ENCODE results near the gene TMED9. TPM values are rescaled to one million over a fixed set of nuclear protein-coding genes. Genes with fewer than 3 reads are reported as not detected.
"Not testable (repeated sequence)": the region's sequence is repeated elsewhere in the genome, so short reads cannot be mapped to it uniquely, and the experiment has no call there.

The TMED9 gene
- polyA plus RNA-seq, 3 donors from 2014 or later: 172 to 231 (median 178) TPM

DNA sequence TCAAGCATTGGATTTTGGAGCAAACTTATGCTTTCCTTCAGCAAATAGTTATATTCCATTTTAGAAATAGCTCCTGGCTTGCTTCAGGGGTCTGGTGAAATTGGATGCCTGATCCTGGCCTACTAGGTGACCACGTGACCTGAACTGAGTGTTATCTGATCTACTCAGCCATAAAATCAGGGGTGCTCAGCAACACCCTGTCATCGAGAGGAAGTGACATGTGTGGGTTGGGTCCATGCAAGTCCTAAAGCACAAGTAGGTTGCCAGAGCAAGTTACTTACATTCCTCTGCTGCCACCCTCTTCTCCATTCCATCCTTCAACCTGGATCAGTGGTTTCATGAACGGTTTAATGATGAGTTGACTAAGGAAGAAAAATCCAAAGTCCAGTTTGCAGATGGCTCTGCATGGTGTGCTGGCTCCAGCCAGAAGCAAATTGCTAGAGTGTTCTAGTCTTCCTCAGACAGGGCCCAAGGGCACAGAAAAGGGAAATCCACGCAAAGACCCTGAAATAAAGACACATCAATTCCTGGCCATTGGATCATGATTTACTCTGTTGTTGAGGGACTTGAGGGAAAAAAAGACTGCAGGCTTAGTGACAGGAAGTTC lies 34.9 kb upstream of the TMED9 start:
- Mint-ChIP-seq H3K4me3 (no peak overlapping the region), H3K27me3 (ENCODE audit: low read depth in 3 of 3) (peaks cover 0 to 3% (median 1%) of the 10 kb centered on the region in 3 donors), H3K9me3 (no peaks in the 10 kb centered on the region), H3K36me3 (no peaks in the 10 kb centered on the region), H3K4me1 (peaks cover 24 to 25% of the 10 kb centered on the region in 2 donors), H3K27ac (no peak overlapping the region)
- DNase-seq: no peak

DNA sequence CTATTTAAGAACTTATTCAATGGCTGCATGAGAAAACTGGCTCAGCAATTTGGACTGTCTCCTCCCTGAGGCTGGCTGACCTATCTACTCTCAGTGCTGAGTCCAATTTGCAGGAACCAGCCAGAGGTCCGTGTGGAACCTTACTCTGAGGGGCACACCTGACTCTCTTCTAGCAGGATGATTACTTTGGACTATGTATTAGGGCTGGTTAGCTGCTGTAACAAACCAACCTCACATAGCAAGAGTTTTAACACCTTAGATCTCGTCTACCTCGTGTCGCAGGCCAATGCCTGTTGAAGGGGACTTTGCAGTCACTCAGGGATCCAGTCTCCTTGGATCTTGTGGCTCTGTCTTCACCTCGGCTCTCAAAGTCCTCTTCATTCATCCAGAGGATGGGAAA lies 34.2 kb upstream of the TMED9 start:
- no peak overlapping the region for H3K27ac Mint-ChIP-seq
- no peak for DNase-seq
- H3K9me3 Mint-ChIP-seq: no peaks in the 10 kb centered on the region
- peaks cover 0 to 3% (median 1%) of the 10 kb centered on the region in 3 donors for H3K27me3 Mint-ChIP-seq (ENCODE audit: low read depth in 3 of 3)
- peaks cover 18 to 19% of the 10 kb centered on the region in 2 donors for H3K4me1 Mint-ChIP-seq
- no peak overlapping the region for H3K4me3 Mint-ChIP-seq
- no peaks in the 10 kb centered on the region for H3K36me3 Mint-ChIP-seq

DNA sequence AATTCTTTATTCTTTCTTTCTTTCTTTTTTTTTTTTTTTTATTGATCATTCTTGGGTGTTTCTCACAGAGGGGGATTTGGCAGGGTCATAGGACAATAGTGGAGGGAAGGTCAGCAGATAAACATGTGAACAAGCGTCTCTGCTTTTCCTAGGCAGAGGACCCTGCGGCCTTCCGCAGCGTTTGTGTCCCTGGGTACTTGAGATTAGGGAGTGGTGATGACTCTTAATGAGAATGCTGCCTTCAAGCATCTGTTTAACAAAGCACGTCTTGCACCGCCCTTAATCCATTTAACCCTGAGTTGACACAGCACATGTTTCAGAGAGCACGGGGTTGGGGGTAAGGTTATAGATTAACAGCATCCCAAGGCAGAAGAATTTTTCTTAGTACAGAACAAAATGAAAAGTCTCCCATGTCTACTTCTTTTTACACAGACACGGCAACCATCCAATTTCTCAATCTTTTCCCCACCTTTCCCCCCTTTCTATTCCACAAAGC lies 32.5 kb upstream of the TMED9 start:
- not testable (repeated sequence) for H3K4me3 Mint-ChIP-seq; H3K36me3 Mint-ChIP-seq; H3K27ac Mint-ChIP-seq; DNase-seq; H3K27me3 Mint-ChIP-seq (ENCODE audit: low read depth in 3 of 3); H3K9me3 Mint-ChIP-seq; H3K4me1 Mint-ChIP-seq

- Mint-ChIP-seq H3K36me3 (no peaks in the 10 kb centered on the region), H3K27me3 (ENCODE audit: low read depth in 3 of 3) (peaks cover 5 to 7% (median 6%) of the 10 kb centered on the region in 3 donors), H3K9me3 (no peaks in the 10 kb centered on the region), H3K4me3 (no peak overlapping the region), H3K4me1 (no peaks in the 10 kb centered on the region), H3K27ac (no peak overlapping the region)
- no peak for DNase-seq
These were observed 27.0 kb upstream of the TMED9 start for GRCh38 chr5:177565046-177565445.

- Mint-ChIP-seq H3K27ac (no peak overlapping the region), H3K27me3 (ENCODE audit: low read depth in 3 of 3) (peaks cover 6 to 8% (median 7%) of the 10 kb centered on the region in 3 donors), H3K4me3 (no peak overlapping the region), H3K9me3 (no peaks in the 10 kb centered on the region), H3K4me1 (no peaks in the 10 kb centered on the region), H3K36me3 (no peaks in the 10 kb centered on the region)
- no peak for DNase-seq
These were observed 23.7 kb upstream of the TMED9 start for GRCh38 chr5:177568326-177568725.

DNA sequence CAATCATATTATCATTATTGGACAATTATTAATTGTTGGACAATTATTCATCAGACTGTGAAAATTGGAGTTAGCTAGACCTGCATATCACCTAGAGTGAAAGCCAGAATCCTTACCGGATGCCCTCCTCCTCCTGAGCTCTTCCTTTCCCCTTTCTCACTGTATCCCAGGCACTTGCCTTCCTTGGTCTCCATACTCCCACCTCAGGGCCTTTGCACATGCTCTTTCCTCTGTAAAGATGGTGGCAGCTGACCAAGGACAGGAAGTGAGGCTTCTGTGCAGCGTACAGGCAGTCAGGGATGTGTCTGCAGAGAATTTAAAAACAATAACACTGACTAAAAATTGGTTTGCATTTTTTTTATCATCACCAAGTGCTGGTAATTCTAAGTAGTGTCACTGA lies 22.1 kb upstream of the TMED9 start:
- Mint-ChIP-seq H3K27ac (no peak overlapping the region), H3K9me3 (no peaks in the 10 kb centered on the region), H3K4me1 (no peaks in the 10 kb centered on the region), H3K36me3 (no peaks in the 10 kb centered on the region), H3K4me3 (no peak overlapping the region), H3K27me3 (ENCODE audit: low read depth in 3 of 3) (peaks cover 4 to 9% (median 6%) of the 10 kb centered on the region in 3 donors)
- DNase-seq: no peak

- H3K27me3 Mint-ChIP-seq (ENCODE audit: low read depth in 3 of 3): peaks cover 3 to 6% (median 4%) of the 10 kb centered on the region in 3 donors
- H3K27ac Mint-ChIP-seq: no peak overlapping the region
- no peaks in the 10 kb centered on the region for H3K9me3 Mint-ChIP-seq
- H3K4me3 Mint-ChIP-seq: no peak overlapping the region
- no peak for DNase-seq
- H3K36me3 Mint-ChIP-seq: no peaks in the 10 kb centered on the region
- H3K4me1 Mint-ChIP-seq: no peaks in the 10 kb centered on the region
These were observed 16.5 kb upstream of the TMED9 start for GRCh38 chr5:177575488-177575887.

DNA sequence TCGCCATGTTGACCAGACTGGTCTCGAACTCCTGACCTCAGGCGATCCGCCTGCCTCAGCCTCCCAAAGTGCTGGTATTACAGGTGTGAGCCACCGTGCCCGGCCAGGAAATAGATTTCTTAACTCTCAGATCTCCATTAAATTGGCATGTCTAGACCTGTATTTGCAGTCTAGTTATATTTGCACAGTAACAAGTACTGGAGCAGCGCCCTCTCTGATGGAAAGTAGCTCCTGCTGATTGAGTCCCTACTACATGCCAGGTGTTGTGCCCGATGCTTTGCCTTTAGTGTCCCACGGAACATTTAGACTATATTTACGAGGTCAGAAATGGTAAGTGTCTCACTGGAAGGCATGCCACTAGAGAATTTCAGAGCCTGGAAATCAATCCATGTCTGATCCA lies 15.8 kb upstream of the TMED9 start:
- H3K27ac Mint-ChIP-seq: no peak overlapping the region
- no peak for DNase-seq
- peaks cover 3 to 6% (median 4%) of the 10 kb centered on the region in 3 donors for H3K27me3 Mint-ChIP-seq (ENCODE audit: low read depth in 3 of 3)
- no peaks in the 10 kb centered on the region for H3K36me3 Mint-ChIP-seq
- H3K9me3 Mint-ChIP-seq: no peaks in the 10 kb centered on the region
- no peak overlapping the region for H3K4me3 Mint-ChIP-seq
- no peaks in the 10 kb centered on the region for H3K4me1 Mint-ChIP-seq

- Mint-ChIP-seq H3K27ac (no peak overlapping the region), H3K36me3 (no peaks in the 10 kb centered on the region), H3K4me3 (no peak overlapping the region), H3K4me1 (no peaks in the 10 kb centered on the region), H3K9me3 (no peaks in the 10 kb centered on the region), H3K27me3 (ENCODE audit: low read depth in 3 of 3) (peaks cover 0 to 11% (median 7%) of the 10 kb centered on the region in 3 donors)
- DNase-seq: no peak
These were observed 13.7 kb upstream of the TMED9 start for GRCh38 chr5:177578316-177578715.

DNA sequence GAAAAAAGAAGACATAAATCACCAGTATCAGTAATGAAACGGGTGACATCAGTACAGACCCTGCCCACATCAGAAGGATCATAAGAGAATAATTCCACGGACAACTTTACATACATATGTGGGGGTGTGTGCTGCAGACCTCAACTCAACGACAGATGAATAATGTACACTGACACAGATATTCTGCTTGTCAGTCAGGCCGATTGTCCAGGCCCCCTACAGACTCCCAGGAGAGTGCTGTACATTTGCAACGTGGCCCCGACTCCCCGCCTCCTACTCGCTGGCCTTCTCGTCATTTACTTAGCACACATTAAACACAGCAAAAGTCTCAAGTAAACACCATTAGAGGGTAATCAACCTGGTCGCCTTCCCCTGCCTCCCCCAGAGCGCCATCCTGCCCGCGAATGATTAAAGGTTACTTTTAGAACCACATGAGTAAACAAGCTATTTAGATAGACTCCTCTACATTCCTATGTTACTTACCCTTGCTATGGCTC lies 3.5 kb upstream of the TMED9 start:
- Mint-ChIP-seq H3K36me3 (peaks cover 0 to 4% (median 3%) of the 10 kb centered on the region in 3 donors), H3K27ac (no peak overlapping the region), H3K4me1 (peaks cover 21 to 23% of the 10 kb centered on the region in 2 donors), H3K9me3 (no peaks in the 10 kb centered on the region), H3K4me3 (no peak overlapping the region), H3K27me3 (ENCODE audit: low read depth in 3 of 3) (peaks cover 9 to 14% (median 12%) of the 10 kb centered on the region in 3 donors)
- DNase-seq: no peak

- no peak for DNase-seq
- Mint-ChIP-seq H3K4me3 (peak overlapping the region in 3 of 5 donors; percentile 36 to 46 (median 41)), H3K36me3 (peaks cover 3 to 18% (median 9%) of the 10 kb centered on the region in 3 donors), H3K27ac (no peak overlapping the region), H3K4me1 (peaks cover 25 to 31% of the 10 kb centered on the region in 2 donors), H3K27me3 (ENCODE audit: low read depth in 3 of 3) (peaks cover 6 to 18% (median 9%) of the 10 kb centered on the region in 3 donors), H3K9me3 (no peaks in the 10 kb centered on the region)
These were observed 1.6 kb upstream of the TMED9 start for GRCh38 chr5:177590406-177590805.

DNA sequence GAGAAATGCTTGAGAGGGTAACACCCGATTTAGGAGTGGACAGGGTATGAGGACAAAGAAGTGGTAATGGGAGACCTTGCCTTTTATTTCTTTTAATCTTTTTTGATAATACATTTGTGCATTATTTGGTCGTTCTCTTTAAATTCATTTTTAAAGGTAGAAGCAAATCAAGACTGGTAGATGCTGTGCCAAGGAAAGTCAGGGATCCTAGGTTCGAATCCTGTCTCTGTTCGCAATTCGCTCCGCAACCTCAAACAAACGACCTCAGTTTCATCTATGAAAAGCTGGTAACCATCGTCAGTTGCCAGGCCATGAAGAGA lies 353 bp upstream of the TMED9 start:
- Mint-ChIP-seq H3K4me1 (peaks cover 29 to 31% of the 10 kb centered on the region in 2 donors), H3K9me3 (no peaks in the 10 kb centered on the region), H3K27ac (peak overlapping the region in 5 of 6 donors; percentile 68 to 93 (median 81)), H3K27me3 (ENCODE audit: low read depth in 3 of 3) (peaks cover 6 to 18% (median 6%) of the 10 kb centered on the region in 3 donors), H3K4me3 (peak overlapping the region; percentile 93 to 100 (median 98)), H3K36me3 (peaks cover 7 to 27% (median 9%) of the 10 kb centered on the region in 3 donors)
- no peak for DNase-seq

GRCh38 chr5:177592905-177593304 lies 902 bp downstream of the TMED9 start:
- no peak for DNase-seq
- H3K9me3 Mint-ChIP-seq: no peaks in the 10 kb centered on the region
- peak overlapping the region; percentile 93 to 100 (median 98) for H3K4me3 Mint-ChIP-seq
- peaks cover 7 to 27% (median 9%) of the 10 kb centered on the region in 3 donors for H3K36me3 Mint-ChIP-seq
- H3K27me3 Mint-ChIP-seq (ENCODE audit: low read depth in 3 of 3): peaks cover 4 to 18% (median 6%) of the 10 kb centered on the region in 3 donors
- H3K4me1 Mint-ChIP-seq: peaks cover 29 to 31% of the 10 kb centered on the region in 2 donors
- H3K27ac Mint-ChIP-seq: peak overlapping the region; percentile 82 to 99 (median 96)

DNA sequence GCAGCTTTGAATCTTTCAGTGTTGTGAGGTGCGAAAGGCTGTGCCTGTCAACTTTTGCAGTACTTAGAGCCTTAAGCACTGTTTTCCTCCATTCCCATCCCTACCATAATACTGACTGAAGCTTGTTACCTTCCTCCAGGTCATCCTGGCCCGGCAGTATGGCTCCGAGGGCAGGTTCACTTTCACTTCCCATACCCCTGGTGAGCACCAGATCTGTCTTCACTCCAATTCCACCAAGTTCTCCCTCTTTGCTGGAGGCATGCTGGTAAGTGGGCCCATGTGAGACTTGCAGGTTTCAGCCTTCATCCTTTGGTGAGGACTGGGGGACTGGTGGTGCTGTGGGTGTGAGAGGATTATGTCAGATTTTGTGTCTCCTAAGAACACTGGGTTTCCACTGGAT lies 1.5 kb downstream of the TMED9 start:
- Mint-ChIP-seq H3K4me3 (peak overlapping the region; percentile 56 to 100 (median 96)), H3K9me3 (no peaks in the 10 kb centered on the region), H3K4me1 (peaks cover 31 to 33% of the 10 kb centered on the region in 2 donors), H3K27ac (peak overlapping the region in 4 of 6 donors; percentile 44 to 84 (median 66)), H3K27me3 (ENCODE audit: low read depth in 3 of 3) (peaks cover 4 to 17% (median 9%) of the 10 kb centered on the region in 3 donors), H3K36me3 (peaks cover 7 to 27% (median 9%) of the 10 kb centered on the region in 3 donors)
- DNase-seq: no peak
